Fibroblast of skin of back (primary cell): ENCODE data around the gene PLXNA3.

Experiments used
- DNase-seq: peaks from one replicate; pipeline ENCODE4 v3.0.0-alpha.2; 2013

Gene PLXNA3

DNA sequence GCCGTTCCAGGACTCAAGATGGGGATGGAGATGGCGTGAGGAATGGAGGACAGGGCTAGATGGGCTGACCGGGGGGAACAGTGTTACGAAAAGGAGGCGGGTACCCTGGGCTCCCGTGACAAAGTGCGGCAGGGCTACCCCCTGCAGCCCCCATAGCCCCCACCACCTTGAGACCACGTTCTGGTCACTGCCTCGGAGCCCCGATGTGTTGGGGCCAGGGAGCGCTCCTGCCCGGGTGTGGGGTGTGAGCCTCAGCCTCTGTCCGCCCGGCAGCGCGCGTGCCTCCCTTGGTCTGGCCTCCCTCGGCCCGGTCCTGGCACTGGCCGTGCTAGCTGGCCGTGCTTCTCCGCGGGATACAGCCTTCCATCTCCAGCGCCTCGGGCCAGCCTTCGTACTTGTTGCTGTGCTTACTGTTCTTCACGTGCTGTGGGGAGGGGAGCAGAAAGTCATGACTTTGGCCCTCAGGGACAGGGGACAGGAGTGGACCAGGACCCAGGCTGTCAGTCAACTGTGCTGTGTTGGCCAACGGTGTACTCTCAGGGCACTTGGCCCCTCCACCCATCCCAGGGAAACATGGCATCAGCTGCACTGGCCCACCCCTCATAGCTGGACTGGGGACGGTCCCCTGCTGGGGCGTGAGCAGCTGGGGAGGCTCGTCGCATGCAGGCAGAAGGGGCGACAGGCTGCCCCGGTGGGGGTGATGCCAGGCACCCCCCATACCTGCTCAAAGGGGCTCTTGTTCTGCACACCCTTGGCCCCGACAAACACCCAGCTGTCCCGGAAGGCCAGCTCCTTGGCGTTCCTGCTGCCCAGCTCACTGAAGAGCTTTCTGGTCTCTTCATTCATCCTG, 48.6 kb downstream of the PLXNA3 start:
- no peak for DNase-seq

DNA sequence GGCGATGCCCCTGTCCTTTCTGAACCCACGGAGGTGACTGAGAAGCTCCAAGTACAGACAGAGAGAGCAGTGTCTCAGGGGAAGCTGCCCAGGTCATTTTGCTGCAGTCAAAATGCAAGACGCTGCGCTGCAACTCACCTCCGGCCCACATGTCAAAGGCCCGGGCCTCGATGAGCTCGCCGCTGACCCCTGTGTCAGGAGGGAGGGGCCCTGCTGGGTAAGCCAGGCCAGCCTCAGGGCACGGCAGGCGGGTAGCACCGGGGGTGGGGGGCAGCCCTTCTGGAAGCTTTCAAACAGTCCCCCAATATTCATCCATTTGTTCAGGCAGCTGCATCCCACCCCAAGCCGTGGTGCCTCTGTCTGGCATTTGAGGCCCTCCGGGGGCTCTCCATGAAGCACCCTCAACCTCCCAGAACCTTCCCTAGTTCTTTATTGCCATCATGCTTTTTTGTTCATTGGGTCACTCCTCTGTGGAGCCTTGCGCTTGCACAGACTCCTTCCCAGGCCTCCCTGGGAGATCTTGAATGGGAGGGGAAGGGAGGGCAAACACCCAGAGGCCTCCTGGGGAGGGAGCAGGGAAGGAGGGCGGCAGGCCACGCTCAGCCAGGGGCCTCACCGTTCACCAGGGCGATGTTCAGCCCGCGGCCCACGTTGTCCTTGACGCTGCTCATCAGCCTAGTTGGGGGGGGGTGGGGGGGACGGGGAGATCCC, 49.7 kb downstream of the PLXNA3 start:
- no peak for DNase-seq

DNA sequence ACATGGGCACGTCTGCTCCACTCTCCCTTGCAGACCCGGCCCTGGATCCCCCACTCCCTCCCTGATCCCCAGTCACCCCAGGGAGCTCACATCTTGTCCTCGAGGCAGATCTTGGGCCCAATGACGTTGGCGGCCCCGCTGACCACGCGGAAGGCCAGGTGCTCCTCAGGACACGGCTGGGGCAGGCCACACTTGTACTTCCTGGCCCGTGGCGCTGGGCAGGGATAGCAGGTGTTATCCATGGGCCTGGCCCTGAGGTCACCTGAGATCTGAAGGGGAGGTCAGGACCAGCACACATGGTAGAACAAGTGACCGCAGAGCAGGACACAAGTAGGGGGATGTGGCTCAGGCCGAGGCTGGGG, 50.3 kb downstream of the PLXNA3 start:
- DNase-seq: no peak

DNA sequence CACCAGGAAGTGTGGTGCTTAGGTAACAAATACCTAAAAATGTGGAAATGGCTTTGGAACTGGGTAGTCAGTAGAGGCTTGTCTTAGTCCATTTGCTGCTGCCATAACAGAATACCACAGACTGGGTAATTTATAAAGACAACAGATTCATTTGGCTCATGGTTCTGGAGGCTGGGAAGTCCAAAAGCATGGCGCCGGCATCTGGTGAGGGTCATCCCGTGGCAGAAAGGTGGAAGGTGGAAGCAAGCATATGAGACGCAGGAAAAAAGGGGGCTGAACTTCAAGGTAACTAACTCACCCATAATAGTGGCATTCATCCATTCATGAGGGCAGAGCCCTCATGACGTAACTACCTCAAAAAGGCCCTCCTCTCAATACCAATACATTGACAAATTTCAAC, 51.4 kb downstream of the PLXNA3 start:
- DNase-seq: no peak

DNA sequence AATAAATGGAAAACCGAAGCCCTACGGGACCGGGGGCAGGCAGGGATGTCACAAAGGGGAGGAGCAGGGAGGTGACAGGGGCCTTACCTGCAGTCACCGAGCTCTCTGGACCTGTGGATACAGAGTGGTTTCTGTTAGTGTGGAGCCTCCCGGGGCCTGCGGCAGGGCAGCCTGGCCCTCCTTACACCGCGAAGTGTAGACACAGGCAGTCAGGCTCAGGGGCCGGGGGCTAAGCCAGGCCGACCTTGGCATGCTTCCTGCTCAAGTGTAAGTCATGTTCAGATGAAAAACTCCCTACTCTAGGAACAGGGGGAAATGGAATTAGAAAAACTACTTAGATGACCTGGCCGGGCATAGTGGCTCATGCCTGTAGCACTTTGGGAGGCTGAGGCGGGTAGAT, 53.7 kb downstream of the PLXNA3 start:
- DNase-seq: no peak

DNA sequence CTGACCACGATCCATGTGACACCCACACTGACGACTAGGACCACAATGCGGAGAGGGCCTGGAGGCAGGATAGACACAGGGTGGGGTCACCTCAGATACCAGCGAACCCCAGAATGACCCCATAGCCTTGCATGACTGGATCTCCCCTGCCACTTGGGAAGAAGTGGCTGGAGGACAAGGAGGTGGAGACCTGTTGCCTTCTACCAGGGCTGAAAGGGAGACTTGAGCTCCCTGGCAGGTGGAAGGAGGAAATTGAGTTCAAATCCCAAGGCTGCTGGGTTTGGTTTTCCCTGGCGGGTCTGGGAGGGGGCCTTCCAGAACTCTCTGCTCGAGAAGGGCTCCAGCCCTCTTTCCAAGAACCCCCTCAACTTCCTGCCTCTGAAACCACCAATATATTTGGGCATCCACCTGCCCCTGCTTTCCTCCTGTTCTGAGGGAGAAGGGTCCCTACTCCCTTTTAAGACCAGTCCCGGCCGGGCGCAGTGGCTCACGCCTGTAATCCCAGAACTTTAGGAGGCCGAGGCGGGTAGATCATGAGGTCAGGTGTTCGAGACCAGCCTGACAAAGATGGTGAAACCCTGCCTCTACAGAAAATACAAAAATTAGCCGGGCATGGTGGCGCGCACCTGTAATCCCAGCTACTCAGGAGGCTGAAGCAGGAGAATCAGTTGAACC, 54.9 kb downstream of the PLXNA3 start:
- DNase-seq: no peak

DNA sequence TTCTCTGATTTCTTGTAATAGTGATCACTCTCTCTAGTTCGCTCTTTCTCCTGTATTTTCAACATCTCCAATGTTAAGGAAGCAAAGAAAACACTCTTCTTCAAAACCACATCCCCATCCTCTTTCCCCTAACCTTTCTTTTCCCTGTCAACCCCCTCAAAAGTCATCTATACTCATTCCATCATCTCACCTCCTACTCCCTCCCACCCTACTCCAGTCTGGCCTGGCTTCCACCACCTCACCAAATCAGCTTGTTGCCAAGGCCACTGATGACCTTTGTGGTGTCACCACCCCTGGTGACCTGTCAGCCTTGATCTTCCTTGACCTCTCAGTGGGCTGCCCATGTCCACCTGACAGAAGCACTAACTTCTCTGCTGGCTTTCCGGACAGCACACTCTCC, 55.6 kb downstream of the PLXNA3 start:
- DNase-seq: no peak

DNA sequence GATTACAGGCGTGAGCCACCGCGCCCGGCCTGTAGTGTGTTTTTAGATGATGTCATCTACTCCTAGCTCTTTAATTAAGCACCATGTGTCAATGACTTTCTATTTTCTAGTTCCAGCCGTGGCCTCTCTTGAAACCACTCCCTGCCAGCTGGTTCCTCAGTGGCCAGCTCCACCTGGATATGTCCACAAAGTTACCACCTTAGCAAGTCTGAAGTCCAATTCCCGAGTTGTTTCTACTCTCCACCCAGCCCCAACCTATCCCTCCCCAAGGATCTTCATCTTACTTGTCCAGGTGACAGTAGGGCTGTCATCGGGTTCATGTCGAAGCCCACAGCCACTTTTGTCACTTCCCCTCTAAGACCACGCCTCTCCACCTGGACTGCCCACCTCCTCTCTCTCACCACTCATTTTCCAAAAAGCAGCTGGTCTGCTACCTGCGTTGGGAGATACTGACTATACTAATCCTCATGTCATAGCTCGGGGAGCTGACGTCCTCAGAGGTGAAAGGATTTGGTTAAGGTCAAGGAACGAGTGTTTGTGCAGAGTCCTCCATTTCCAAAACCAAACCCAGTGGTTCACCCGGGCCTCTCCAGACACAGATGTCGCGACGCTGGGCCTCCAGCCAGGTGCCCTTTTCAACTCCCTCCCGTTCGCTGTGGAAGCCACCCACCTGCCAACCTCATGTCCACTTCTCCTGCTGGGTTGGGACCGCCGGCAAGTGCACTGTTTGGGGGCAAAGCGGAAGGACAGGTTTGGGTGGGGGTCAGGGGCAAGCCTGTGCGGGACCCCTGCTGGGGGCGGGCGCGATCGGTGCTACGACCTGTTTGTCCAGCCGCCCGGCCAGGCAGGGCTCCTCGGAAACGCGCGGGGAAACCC, 57.2 kb downstream of the PLXNA3 start:
- DNase-seq: no peak

DNA sequence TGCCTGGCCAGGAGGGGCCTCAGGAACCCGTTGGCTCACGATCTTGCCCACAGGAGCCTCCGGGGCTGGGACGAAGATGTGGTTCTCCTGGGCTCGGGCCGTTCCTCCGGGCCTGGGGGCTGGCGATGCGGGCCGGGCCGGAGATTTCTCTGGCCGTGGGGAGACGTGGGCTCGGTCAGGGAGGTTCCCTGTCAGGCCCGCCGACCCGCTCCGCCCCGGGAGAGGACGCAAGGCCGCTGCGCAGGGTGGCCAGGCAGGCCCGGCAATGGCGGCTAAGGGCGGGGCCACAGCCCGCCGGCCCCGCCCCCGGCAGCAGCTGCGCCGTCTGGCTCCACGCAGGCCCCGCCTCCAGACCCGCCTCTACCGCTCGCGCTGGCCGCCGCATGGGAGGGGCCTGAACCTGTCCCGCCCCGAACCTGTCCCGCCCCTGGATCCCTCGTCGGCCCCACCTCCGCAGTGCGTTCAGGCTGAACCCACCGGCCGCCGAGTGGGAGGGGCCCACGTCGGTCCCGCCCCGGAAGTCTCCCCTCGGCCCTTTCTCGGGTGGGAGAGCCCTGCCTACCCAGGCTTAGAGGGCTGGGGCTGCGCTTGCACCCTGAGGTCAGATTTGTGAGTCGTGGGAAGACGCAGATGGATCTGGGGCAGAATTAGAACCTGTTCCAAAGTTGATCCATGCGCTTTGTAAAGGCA, 58.0 kb downstream of the PLXNA3 start, which contains the start of gene FAM3A:
Gene FAM3A, minus strand, starts transcription at position 267 of the 690 bp plus-strand sequence. CDS start 460 bp downstream, outside the sequence.
- peak; percentile 83 for DNase-seq

DNA sequence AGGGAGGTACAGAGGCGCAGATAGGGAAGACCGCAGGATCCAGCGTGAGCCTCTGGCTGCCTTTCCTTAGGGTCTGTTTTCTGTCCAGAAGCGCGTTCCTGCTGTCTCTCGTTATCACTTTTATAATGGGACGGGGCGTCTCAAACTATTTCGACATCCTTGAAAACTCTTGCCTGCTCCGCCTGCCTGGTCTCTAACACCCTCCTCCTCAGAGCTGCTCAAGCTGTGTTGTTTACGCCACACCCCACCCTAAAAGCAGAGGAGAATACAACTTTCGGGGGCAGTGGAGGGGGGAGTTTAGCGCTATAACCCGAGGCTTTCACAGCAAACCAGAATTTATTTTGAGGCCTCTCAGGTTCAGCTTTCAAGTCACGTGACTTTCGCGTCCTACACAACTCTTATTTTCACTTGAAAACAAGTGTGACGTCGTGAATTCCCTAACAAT, 58.6 kb downstream of the PLXNA3 start:
- peak; percentile 27 for DNase-seq

DNA sequence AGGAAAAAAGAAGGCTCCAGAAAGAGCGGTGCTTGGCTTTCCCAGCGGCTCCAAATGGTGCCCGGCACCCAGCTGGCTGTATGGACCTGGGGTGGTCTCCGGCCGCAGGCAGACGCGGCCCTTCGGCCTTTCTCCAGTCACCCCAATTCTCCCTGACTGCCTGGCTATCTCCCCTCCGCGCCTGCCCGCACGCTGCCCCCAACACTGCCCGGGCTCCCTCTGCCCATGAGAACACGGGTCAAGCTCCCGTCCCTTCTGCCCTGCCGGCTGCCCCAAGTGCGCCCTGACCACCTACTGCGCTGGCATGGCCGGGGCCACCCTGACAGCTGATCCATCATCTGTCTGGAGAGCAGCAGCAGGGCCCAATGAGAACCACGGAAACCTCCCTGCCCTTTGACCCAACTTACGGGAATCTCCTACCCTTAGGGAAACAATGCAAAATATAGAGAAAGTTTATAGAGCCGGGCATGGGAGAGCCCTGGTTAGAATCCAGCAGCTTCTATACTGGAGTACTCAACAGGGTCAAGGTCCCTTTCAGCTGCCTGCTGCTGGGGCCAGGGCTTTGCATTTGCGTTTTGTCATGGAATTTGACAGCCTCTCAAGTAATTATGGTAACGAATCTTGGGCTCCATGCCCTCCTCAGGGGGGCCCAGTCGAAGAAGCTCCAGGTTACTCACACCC, 59.2 kb downstream of the PLXNA3 start:
- no peak for DNase-seq

DNA sequence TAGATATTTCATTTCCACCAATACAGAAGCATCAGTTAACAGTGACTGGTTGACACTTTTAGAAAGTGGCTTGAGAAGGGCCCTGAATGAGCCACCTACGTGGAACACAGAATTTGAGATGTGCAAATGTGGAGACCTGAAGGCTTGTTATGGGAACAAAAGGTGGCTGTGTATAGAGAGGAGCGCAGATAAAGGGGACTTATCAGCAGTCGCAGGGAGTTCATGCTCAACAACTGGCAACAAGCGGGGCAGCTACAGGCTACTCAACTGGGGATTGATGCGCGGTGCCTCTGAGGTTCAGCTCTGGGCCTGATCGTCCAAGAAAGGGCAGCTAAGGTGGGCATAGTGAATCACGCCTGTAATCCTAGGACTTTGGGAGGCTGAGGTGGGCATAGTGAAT, 61.3 kb downstream of the PLXNA3 start:
- DNase-seq: no peak

DNA sequence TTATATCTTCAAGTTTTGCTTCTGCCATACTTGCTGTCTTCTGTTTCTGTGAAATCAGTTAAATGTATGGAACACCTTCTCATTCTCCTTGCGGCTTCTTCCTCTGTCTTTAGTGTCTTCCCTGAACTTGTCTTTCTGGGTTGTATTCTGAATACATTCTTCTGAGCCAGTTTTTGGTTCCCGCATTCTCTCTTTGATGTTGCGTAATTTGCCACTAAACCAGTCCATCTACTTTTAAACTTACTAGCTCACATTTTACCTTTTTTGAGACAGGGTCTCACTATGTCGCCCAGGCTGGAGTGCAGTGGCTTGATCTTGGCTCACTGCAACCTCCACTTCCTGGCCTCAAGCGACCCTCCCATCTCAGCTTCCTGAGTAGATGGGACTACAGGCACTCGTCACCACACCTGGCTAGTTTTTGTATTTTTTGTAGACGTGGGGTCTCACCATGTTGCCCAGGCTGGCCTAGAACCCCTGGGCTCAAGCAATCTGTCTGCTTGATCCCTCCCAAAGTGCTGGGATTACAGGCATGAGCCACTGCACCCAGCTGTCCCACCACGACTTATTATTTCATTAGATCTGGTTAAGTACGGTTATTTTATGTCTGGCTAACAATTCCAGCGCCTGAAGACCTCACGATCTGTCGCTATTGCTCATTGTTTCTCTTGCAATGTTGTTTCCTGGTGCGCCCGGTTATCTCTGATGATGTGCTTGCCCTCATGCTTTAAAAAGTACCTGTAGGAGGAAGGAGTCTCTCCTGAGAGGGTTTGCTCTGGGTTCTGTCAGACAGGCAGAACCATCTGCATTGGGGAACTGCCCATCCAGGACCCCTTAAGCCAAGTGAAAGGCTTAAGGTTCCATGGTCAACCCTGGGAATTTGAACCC, 67.8 kb downstream of the PLXNA3 start:
- no peak for DNase-seq

DNA sequence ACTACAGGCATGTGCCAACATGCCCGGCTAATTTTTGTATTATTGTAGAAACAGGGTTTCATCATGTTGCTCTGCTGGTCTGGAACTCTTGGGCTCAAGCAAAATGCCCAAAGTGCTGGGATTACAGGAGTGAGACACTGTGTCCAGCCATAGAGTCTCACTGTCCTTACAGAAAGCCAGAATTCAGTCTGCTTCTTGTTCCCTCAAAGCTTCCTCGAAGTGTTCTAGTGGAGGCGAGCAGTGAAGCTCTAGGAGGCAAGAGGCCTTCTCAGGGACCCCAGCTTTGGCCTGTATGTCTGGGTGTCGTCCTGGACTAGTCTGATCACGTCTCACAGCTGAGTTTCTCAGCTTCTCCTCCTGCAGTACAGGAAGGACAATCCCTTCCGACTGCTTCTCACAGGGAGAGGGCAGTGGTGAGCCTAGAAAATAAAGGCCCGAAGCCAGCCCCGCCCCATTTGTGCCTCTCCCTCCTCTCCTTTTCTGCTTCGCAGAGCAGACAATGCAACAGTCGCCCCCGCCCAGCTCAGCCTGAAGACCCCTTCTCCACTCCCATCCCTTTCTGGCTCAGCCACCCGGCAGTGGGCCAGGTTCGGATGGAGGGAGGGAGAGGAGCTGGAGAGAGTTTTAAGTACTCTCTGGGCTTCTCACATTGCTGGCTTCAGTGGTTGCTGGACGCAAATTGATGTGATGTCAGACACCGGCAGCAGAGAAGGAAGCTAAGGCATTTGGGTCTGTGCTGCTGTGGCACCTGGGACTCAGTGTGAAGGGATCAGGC, 69.0 kb downstream of the PLXNA3 start:
- DNase-seq: peak; percentile 75
